Keratinocyte (primary cell): ENCODE results near the gene TMEM135. TPM values are rescaled to one million over a fixed set of nuclear protein-coding genes. Genes with fewer than 3 reads are reported as not detected.

Experiments
- DNase-seq: peaks from one replicate; pipeline ENCODE4 v3.0.0-alpha.2; 2011; ENCODE audit warnings: low read depth, missing footprints, low spot score
- FAIRE-seq: peaks from 2 replicates; lab custom pipeline; 2011; peaks lifted over from hg19 to GRCh38; lab: Jason Lieb, UNC
- H2AFZ ChIP-seq: 2 replicates; pipeline ENCODE4 v1.6.0; 2012; ENCODE audit warnings: low read length, control low read depth, inconsistent platforms; ENCODE audit not compliant: control insufficient read depth
- H3K27ac ChIP-seq: 2 replicates; pipeline ENCODE4 v1.5.1; 2011; ENCODE audit warnings: low read length; ENCODE audit not compliant: control insufficient read depth, insufficient read depth
- H3K27me3 ChIP-seq: 3 replicates; pipeline ENCODE4 v1.6.0; 2011; ENCODE audit warnings: low read length; ENCODE audit not compliant: control insufficient read depth, insufficient read depth; ENCODE audit errors: extremely low read depth
- H3K36me3 ChIP-seq, 2 experiments: 2 replicates in 1 of 2; 3 replicates in 1 of 2; pipeline ENCODE4 v1.5.1; 2011; ENCODE audit warnings: low read length in 2 of 2, mild to moderate bottlenecking in 1 of 2; ENCODE audit not compliant: control insufficient read depth in 2 of 2, insufficient read depth in 2 of 2; ENCODE audit errors: extremely low read depth in 1 of 2
- H3K4me1 ChIP-seq: 3 replicates; pipeline ENCODE4 v1.5.1; 2011; ENCODE audit warnings: low read length; ENCODE audit not compliant: control insufficient read depth, insufficient read depth; ENCODE audit errors: extremely low read depth
- H3K4me2 ChIP-seq: 3 replicates; pipeline ENCODE4 v1.6.0; 2011; ENCODE audit warnings: low read depth, low read length; ENCODE audit not compliant: control insufficient read depth, insufficient read depth; ENCODE audit errors: extremely low read depth
- H3K4me3 ChIP-seq, 3 experiments: fragments of 200-600 bp in 1 of 3; sonication (generic) in 1 of 3; 2 replicates in 2 of 3; 3 replicates in 1 of 3; pipeline ENCODE4 v1.5.1; 2011 to 2016; ENCODE audit warnings: low read length in 3 of 3, mild to moderate bottlenecking in 3 of 3, control low read depth in 2 of 3, inconsistent platforms in 1 of 3, low read depth in 1 of 3, mixed read lengths in 1 of 3, mixed run types in 1 of 3, moderate library complexity in 1 of 3; ENCODE audit not compliant: control insufficient read depth in 2 of 3, insufficient read depth in 2 of 3; ENCODE audit errors: extremely low read depth in 1 of 3
- H3K79me2 ChIP-seq: 2 replicates; pipeline ENCODE4 v1.6.0; 2012; ENCODE audit warnings: low read length; ENCODE audit not compliant: control insufficient read depth, insufficient read depth
- H3K9ac ChIP-seq: 3 replicates; pipeline ENCODE4 v1.6.0; 2011; ENCODE audit warnings: low read length; ENCODE audit not compliant: control insufficient read depth, insufficient read depth; ENCODE audit errors: extremely low read depth
- H3K9me1 ChIP-seq: 3 replicates; pipeline ENCODE4 v1.6.0; 2011; ENCODE audit warnings: low read length; ENCODE audit not compliant: control insufficient read depth, insufficient read depth; ENCODE audit errors: extremely low read depth
- H3K9me3 ChIP-seq: 2 replicates; pipeline ENCODE4 v1.5.1; 2012; ENCODE audit warnings: low read depth, low read length; ENCODE audit not compliant: control insufficient read depth
- H4K20me1 ChIP-seq: 3 replicates; pipeline ENCODE4 v1.6.0; 2011; ENCODE audit warnings: low read length; ENCODE audit not compliant: control insufficient read depth, insufficient read depth; ENCODE audit errors: extremely low read depth
- CTCF ChIP-seq, 3 experiments: IDR thresholded peaks in 1 of 3; conservative IDR thresholded peaks in 1 of 3; optimal IDR thresholded peaks in 1 of 3; 2 replicates in 2 of 3; 3 replicates in 1 of 3; pipeline versions ENCODE3 to v1.5.1; 2011; ENCODE audit warnings: low read length in 3 of 3, mild to moderate bottlenecking in 3 of 3, moderate library complexity in 2 of 3, control low read depth in 1 of 3, inconsistent platforms in 1 of 3; ENCODE audit not compliant: insufficient read depth in 2 of 3; ENCODE audit errors: extremely low read depth in 1 of 3
- EZH2 ChIP-seq: IDR thresholded peaks from one replicate; pipeline ENCODE4 v1.6.1; 2012; ENCODE audit warnings: inconsistent platforms, mild to moderate bottlenecking, low read length, moderate library complexity
- dilution Hi-C: fragments of 300-500 bp; cut with MboI; formaldehyde crosslinking; loops from one replicate; pipeline ENCODE4 v1.7.0; 2020; ENCODE audit warnings: low sequenced_read_pairs; ENCODE audit not compliant: extremely low pct_ligation_motif_present
- polyA plus RNA-seq, 5 experiments: library from polyadenylated mRNA; depleted of rRNA in 3 of 5; stranded (reverse) in 3 of 5; stranded (forward) in 1 of 5; unstranded in 1 of 5; fragments of >200 nt; gene quantifications; 1 replicate in 1 of 5; 2 replicates in 3 of 5; 3 replicates in 1 of 5; pipeline versions ENCODE4 v1.2.1 to v1.2.3, GENCODE V29; 2011 to 2012; ENCODE audit warnings: missing spikeins in 2 of 5, low read depth in 1 of 5, low replicate concordance in 1 of 5

The TMEM135 gene
- polyA plus RNA-seq, 1 donor (not counting 4 experiments of a cell fraction or from before 2014, with no cell fraction given): 15.0 TPM

DNA sequence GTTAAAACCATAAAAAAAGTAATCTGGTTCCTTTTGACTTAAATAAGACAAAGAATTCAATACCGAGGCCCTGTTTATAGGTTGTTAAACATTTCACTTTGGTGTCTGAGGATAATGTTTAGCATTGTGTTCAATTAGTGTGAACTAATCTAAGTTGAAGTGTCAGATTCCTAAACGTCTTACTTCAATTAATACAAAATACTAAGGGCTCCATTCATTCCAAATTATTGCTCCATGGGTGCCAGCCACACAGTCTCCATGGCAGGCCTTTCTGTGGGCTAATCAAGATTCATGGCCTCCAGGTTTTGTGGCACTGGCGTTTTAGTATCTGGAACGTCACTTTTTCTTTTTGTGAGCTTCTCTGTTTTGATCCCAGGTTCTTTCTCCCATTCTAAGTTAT is 89.4 kb downstream of the TMEM135 start:
- Histone ChIP-seq H3K27me3 (no peaks in the 10 kb centered on the region), H3K9me3 (no peaks in the 10 kb centered on the region), H3K4me2 (no peak overlapping the region), H3K4me1 (no peaks in the 10 kb centered on the region), H3K9me1 (no peaks in the 10 kb centered on the region), H3K27ac (no peak overlapping the region), H3K9ac (no peak overlapping the region), H3K79me2 (no peaks in the 10 kb centered on the region), H3K36me3 (no peaks in the 10 kb centered on the region), H4K20me1 (no peaks in the 10 kb centered on the region), H2AFZ (no peak overlapping the region), H3K4me3 (no peak overlapping the region)
- no peak for DNase-seq
- FAIRE-seq: no peak
- TF ChIP-seq CTCF (optimal IDR thresholded peaks at IDR 0.05 in 1 of 3, IDR thresholded peaks at IDR 0.05 in 1 of 3, conservative IDR thresholded peaks at IDR 0.05 in 1 of 3; ENCODE audit: extremely low read depth in 1 of 3, insufficient read depth in 2 of 3, low read length in 3 of 3) (no peak), EZH2 (no peak)
- dilution Hi-C loops: no loop called here

DNA sequence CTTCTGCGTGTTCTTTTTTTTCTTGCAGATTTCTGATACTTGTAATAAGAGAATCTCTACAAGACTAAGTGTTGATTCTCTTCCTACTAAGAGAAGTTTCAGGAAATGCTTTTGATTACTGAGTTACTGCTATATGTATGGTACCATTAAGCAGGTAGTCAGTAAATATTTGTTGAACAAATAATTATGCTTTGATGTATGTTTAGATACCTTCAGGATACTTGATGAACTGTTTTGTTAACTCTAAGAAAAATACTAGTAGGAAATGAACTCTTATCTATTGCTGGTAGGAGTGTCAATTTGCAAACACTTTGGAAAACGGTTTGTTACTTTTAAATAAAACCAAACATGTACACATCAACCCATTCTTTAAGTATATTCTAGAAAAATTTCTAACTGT is 90.6 kb downstream of the TMEM135 start:
- DNase-seq: no peak
- Histone ChIP-seq H4K20me1 (no peaks in the 10 kb centered on the region), H3K79me2 (no peaks in the 10 kb centered on the region), H3K36me3 (no peaks in the 10 kb centered on the region), H3K9me1 (no peaks in the 10 kb centered on the region), H3K27me3 (no peaks in the 10 kb centered on the region), H3K9ac (no peak overlapping the region), H2AFZ (no peak overlapping the region), H3K4me1 (no peaks in the 10 kb centered on the region), H3K27ac (no peak overlapping the region), H3K9me3 (no peaks in the 10 kb centered on the region), H3K4me3 (no peak overlapping the region), H3K4me2 (no peak overlapping the region)
- no peak for FAIRE-seq
- dilution Hi-C loops: no loop called here
- TF ChIP-seq CTCF (optimal IDR thresholded peaks at IDR 0.05 in 1 of 3, IDR thresholded peaks at IDR 0.05 in 1 of 3, conservative IDR thresholded peaks at IDR 0.05 in 1 of 3; ENCODE audit: extremely low read depth in 1 of 3, insufficient read depth in 2 of 3, low read length in 3 of 3) (no peak), EZH2 (no peak)
